Adrenal gland (tissue), 5 donors: ENCODE results near the gene DCLK2.

Source experiments
- POLR2A ChIP-seq, 2 donors: fragments of 450-650 bp; IDR thresholded peaks; one replicate each; pipeline ENCODE4 v1.6.1; 2017; ENCODE audit warnings: antibody characterized with exemption in 2 of 2, mild to moderate bottlenecking in 2 of 2, moderate library complexity in 1 of 2
- TF ChIP-seq, protein P1 (sequence below), 6 experiments: fragments of 450-650 bp in 4 of 6; fragments of 200-600 bp in 2 of 6; sonication (generic) in 1 of 6; IDR thresholded peaks; 1 replicate in 5 of 6; 2 replicates in 1 of 6; pipeline versions ENCODE4 v1.5.1 to v1.8.0; 2016 to 2021; ENCODE audit warnings: antibody characterized with exemption in 6 of 6, mild to moderate bottlenecking in 2 of 6, moderate library complexity in 1 of 6
- donor health status: DM: no; HTN: no; CAD: no.

DNA sequence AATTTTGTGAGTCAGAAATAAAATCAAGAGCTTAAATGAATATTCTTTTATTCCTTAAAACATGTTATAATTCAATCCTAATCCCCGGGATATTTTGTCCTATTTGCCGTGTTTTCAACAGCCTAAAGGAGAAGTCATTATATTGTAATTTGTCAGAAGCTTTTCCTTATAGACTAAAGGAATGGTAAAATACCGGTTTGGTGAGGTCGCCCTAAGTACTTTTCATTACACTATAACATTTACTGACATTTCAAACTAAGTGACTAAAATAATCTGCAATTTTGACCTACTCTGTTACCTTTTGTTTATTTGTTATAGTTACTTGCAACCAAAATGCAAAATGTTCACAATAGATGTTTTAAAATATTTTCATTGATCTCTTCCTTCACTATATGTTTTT is 8.8 kb downstream of the DCLK2 start:
- TF ChIP-seq, protein P1, sequence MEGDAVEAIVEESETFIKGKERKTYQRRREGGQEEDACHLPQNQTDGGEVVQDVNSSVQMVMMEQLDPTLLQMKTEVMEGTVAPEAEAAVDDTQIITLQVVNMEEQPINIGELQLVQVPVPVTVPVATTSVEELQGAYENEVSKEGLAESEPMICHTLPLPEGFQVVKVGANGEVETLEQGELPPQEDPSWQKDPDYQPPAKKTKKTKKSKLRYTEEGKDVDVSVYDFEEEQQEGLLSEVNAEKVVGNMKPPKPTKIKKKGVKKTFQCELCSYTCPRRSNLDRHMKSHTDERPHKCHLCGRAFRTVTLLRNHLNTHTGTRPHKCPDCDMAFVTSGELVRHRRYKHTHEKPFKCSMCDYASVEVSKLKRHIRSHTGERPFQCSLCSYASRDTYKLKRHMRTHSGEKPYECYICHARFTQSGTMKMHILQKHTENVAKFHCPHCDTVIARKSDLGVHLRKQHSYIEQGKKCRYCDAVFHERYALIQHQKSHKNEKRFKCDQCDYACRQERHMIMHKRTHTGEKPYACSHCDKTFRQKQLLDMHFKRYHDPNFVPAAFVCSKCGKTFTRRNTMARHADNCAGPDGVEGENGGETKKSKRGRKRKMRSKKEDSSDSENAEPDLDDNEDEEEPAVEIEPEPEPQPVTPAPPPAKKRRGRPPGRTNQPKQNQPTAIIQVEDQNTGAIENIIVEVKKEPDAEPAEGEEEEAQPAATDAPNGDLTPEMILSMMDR (IDR thresholded peaks at IDR 0.05) = no peak
- no peak for TF ChIP-seq POLR2A (IDR thresholded peaks at IDR 0.05)
